Activated CD4-positive, alpha-beta T cell treated with anti-CD3 and anti-CD28 coated beads for 48 hours (primary cell): ENCODE data around the gene ATM.
"Not testable (repeated sequence)": the region's sequence is repeated elsewhere in the genome, so short reads cannot be mapped to it uniquely, and the experiment has no call there.

ENCODE experiments used
- DNase-seq: peaks from one replicate; pipeline ENCODE4 v3.0.0-alpha.2; 2020

ATM gene

DNA sequence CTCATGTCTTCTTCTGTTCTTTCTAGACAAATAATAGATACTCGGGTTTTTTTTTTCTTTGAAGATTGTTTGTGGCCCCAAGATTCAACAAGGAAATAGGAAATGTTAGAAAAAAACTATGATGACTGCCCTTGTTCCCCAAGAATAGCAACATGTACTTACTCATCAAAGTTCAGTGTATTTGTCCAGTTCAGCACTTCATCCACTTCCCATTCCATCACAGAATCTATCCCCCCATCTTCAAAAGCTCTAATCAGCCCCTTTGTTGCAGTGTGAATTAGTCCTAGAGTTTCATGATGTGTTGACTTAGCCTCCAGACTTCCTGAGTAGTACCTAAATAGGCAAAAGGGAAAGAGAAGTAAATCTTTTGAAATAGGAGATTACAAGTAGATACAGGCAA lies 170.2 kb downstream of the ATM start:
- no peak for DNase-seq

- no peak for DNase-seq
Observed at GRCh38 chr11:108394744-108395284, 171.9 kb downstream of the ATM start.

GRCh38 chr11:108396672-108397071 lies 173.8 kb downstream of the ATM start:
- not testable (repeated sequence) for DNase-seq

GRCh38 chr11:108398439-108398838 lies 175.6 kb downstream of the ATM start:
- DNase-seq = no peak

GRCh38 chr11:108402241-108402640 lies 179.4 kb downstream of the ATM start:
- DNase-seq = no peak

- no peak for DNase-seq
Observed at GRCh38 chr11:108403052-108403451, 180.2 kb downstream of the ATM start.

GRCh38 chr11:108405706-108406105 lies 182.8 kb downstream of the ATM start:
- no peak for DNase-seq

DNA sequence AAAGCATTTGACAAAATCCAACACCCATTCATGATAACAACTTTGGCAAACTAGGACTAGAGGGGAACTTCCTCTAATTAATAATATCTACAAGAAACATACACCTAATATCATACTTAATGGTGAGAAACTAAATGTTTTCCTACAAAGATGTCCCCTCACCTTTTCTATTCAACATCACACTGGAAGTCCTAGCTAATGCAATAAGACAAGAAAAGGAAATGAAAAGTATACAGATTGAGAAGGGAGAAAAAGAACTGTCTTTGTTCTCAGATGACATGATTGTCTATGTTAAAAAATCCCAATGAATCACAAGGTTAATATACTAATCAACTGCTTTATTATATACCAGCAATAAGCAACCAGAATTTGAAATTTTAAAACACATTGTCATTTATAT lies 192.1 kb downstream of the ATM start:
- no peak for DNase-seq

- DNase-seq = peak; percentile 19
Observed at GRCh38 chr11:108417551-108417950, 194.7 kb downstream of the ATM start.
